HepG2 (cell line): Measurements from ENCODE around the gene NOS1AP. TPM values are rescaled to one million over a fixed set of nuclear protein-coding genes. Genes with fewer than 3 reads are reported as not detected.

Experiments used
- ATAC-seq: fragments of 200-7000 bp; cut with Tn5 transposase; 3 replicates; pipeline ENCODE4 v1.9.1; 2020; ENCODE audit warnings: mild to moderate bottlenecking, moderate library complexity
- BruUV-seq: library from RNA; stranded (reverse); fragments of 400-500 nt; replicated peaks from 2 replicates; lab custom pipeline; 2021; lab: Mats Ljungman, UMichigan
- CTCF ChIA-PET: fragments of 300-600 bp; formaldehyde crosslinking; extraction: SDS; loops from one replicate; lab custom pipeline; 2021; ENCODE audit warnings: low total read pairs, inconsistent platforms, low intra/inter-chr PET ratio; lab: Yijun Ruan, JAX
- POLR2A ChIA-PET: fragments of 350-600 bp; sonication (Branson Sonifier 250); formaldehyde crosslinking; loops from one replicate; lab custom pipeline; 2020; ENCODE audit warnings: antibody characterized with exemption, inconsistent platforms; lab: Yijun Ruan, JAX
- DNase-seq: peaks from one replicate; pipeline ENCODE4 v3.0.0-alpha.2; 2015; ENCODE audit warnings: low spot score
- FAIRE-seq: peaks from 3 replicates; lab custom pipeline; 2011; peaks lifted over from hg19 to GRCh38; lab: Jason Lieb, UNC
- H2AFZ ChIP-seq: one replicate; pipeline ENCODE4 v1.6.1; 2011; ENCODE audit warnings: low read length, inconsistent platforms
- H3K27ac ChIP-seq: fragments of 300-600 bp; 3 replicates; pipeline ENCODE4 v1.8.0; 2011; ENCODE audit warnings: mixed run types, mild to moderate bottlenecking, mixed read lengths, low read length, inconsistent platforms; ENCODE audit not compliant: insufficient read depth; ENCODE audit errors: extremely low read length
- H3K27me3 ChIP-seq, 2 experiments: fragments of 200-600 bp in 1 of 2; 2 replicates in 1 of 2; 3 replicates in 1 of 2; pipeline versions ENCODE4 v1.6.0 to v1.8.0; 2011; ENCODE audit warnings: low read length in 2 of 2, mild to moderate bottlenecking in 2 of 2, moderate library complexity in 2 of 2, inconsistent platforms in 1 of 2; ENCODE audit not compliant: insufficient read depth in 2 of 2, control insufficient read depth in 1 of 2
- H3K36me3 ChIP-seq, 2 experiments: fragments of 200-600 bp in 1 of 2; replicated peaks in 1 of 2; 2 replicates in 1 of 2; 3 replicates in 1 of 2; pipeline versions ENCODE4 v1.5.1 to v1.8.0; 2011; ENCODE audit warnings: low read length in 2 of 2, inconsistent platforms in 1 of 2; ENCODE audit not compliant: insufficient read depth in 2 of 2, control insufficient read depth in 1 of 2
- H3K4me1 ChIP-seq: 2 replicates; pipeline ENCODE4 v1.5.1; 2012; ENCODE audit warnings: low read length, inconsistent platforms; ENCODE audit not compliant: insufficient read depth
- H3K4me2 ChIP-seq: 2 replicates; pipeline ENCODE4 v1.6.0; 2011; ENCODE audit warnings: low read depth, low read length, inconsistent platforms
- H3K4me3 ChIP-seq, 3 experiments: fragments of 200-600 bp in 1 of 3; sonication (generic), shearing (Covaris generic) in 1 of 3; replicated peaks in 1 of 3; 2 replicates each; pipeline ENCODE4 v1.5.1; 2011 to 2016; ENCODE audit warnings: low read length in 3 of 3, inconsistent platforms in 2 of 3, low read depth in 2 of 3, mild to moderate bottlenecking in 2 of 3, control low read depth in 1 of 3, mixed read lengths in 1 of 3; ENCODE audit not compliant: insufficient read depth in 1 of 3
- H3K79me2 ChIP-seq: one replicate; pipeline ENCODE4 v1.6.1; 2011; ENCODE audit warnings: low read length, inconsistent platforms; ENCODE audit not compliant: insufficient read depth
- H3K9ac ChIP-seq: 2 replicates; pipeline ENCODE4 v1.6.0; 2011; ENCODE audit warnings: mild to moderate bottlenecking, low read depth, low read length, inconsistent platforms; ENCODE audit not compliant: insufficient read depth
- H3K9me3 ChIP-seq: 2 replicates; pipeline ENCODE4 v1.5.1; 2012; ENCODE audit warnings: mild to moderate bottlenecking, low read length
- H4K20me1 ChIP-seq: 2 replicates; pipeline ENCODE4 v1.6.0; 2011; ENCODE audit warnings: inconsistent platforms, mild to moderate bottlenecking, low read length, moderate library complexity; ENCODE audit not compliant: insufficient read depth
- PRDM10 ChIP-seq: sonication (generic); formaldehyde crosslinking; IDR thresholded peaks from 2 replicates; pipeline ENCODE4 v1.4.0; 2020; ENCODE audit warnings: low read depth, missing genetic modification reagents
- RFX1 ChIP-seq: fragments of 450-650 bp; IDR thresholded peaks from 2 replicates; pipeline ENCODE4 v1.6.1; 2017
- SSRP1 ChIP-seq: IDR thresholded peaks from 2 replicates; pipeline ENCODE4 v1.6.1; 2016; ENCODE audit warnings: control low read depth
- TEAD3 ChIP-seq: optimal IDR thresholded peaks from 2 replicates; pipeline ENCODE3; 2016; ENCODE audit warnings: borderline replicate concordance
- ZSCAN22 ChIP-seq: sonication (generic); formaldehyde crosslinking; IDR thresholded peaks from 2 replicates; pipeline ENCODE4 v1.4.0; 2020; ENCODE audit warnings: mild to moderate bottlenecking, missing genetic modification reagents
- WGBS: methylation state at CpG from one replicate; pipeline ENCODE4 v1.1.6; 2017; ENCODE audit warnings: low lambda C conversion rate; 5-methylcytosine and 5-hydroxymethylcytosine counted together
- in situ Hi-C: cut with HindIII; loops from 2 replicates; pipeline ENCODE4 v1.10.0; 2017; ENCODE audit warnings: low pct_unique_long_range_greater_than_20kb; ENCODE audit not compliant: extremely low pct_ligation_motif_present
- intact Hi-C: fragments of 100-400 bp; cut with micrococcal nuclease; formaldehyde crosslinking; loops from one replicate; pipeline ENCODE4 v1.10.0; 2022; ENCODE audit not compliant: unreplicated experiment
- polyA plus RNA-seq, 8 experiments: library from polyadenylated mRNA; depleted of rRNA in 3 of 8; stranded (reverse) in 7 of 8; unstranded in 1 of 8; fragments of >200 nt; fragmentation: Illumina TruSeq in 4 of 8; extraction: Trizol in 4 of 8; gene quantifications; 2 replicates each; pipeline versions ENCODE4 v1.2.1 to v1.2.3, GENCODE V29; 2011 to 2016; ENCODE audit warnings: low read depth in 4 of 8, missing spikeins in 1 of 8, mixed read lengths in 1 of 8; ENCODE audit not compliant: insufficient read depth in 1 of 8
- total RNA-seq, 5 experiments: library from RNA; depleted of rRNA; stranded (reverse); fragments of >200 nt; fragmentation: Illumina TruSeq; extraction: Trizol; gene quantifications; 2 replicates each; pipeline ENCODE4 v1.2.3, GENCODE V29; 2016; ENCODE audit warnings: low read depth in 1 of 5

Gene NOS1AP
- total and polyA plus RNA-seq, 2 of the 13 experiments (the other 11 are each of a cell fraction or from before 2014, with no cell fraction given) = 2.0 to 3.3 TPM

GRCh38 chr1:162248854-162249535 is 179.5 kb downstream of the NOS1AP start:
- Histone ChIP-seq H3K4me3 (no peak overlapping the region), H3K27ac (peak overlapping the region; percentile 88), H2AFZ (no peak overlapping the region), H3K27me3 (no peaks in the 10 kb centered on the region), H3K9me3 (no peaks in the 10 kb centered on the region), H3K4me2 (no peak overlapping the region), H3K79me2 (peaks cover 42% of the 10 kb centered on the region), H4K20me1 (no peaks in the 10 kb centered on the region), H3K36me3 (no peaks in the 10 kb centered on the region), H3K4me1 (peaks cover 77% of the 10 kb centered on the region), H3K9ac (no peak overlapping the region)
- POLR2A ChIA-PET = interaction anchor here (1.3 to 1.5 kb wide), 2 partner anchors 8 to 103 kb away, joined by 3 read pairs; no protein-coding TSS in a partner anchor
- CTCF ChIA-PET = no interaction called here
- BruUV-seq = no TSS peak
- FAIRE-seq (no peak), ATAC-seq (no peak), DNase-seq (no peak)
- TF ChIP-seq SSRP1 (CRISPR knock-in tag) = no peak
- 0 out of 2 replicates have a peak, but pooled peaks have one; percentile 13 for TF ChIP-seq RFX1
- intact Hi-C loops = no loop called here
- in situ Hi-C loops = no loop called here
- 95% methylated on average over 3 of the region's 3 CpGs for WGBS

- 84% methylated on average over 2 of the region's 2 CpGs for WGBS
- TF ChIP-seq TEAD3 (CRISPR knock-in tag) = peak; percentile 31
- peak; percentile 80; the same call in 1 of the 2 replicates for TF ChIP-seq PRDM10 (CRISPR knock-in tag)
- no peak for TF ChIP-seq ZSCAN22 (CRISPR knock-in tag)
- H3K9me3 ChIP-seq = no peaks in the 10 kb centered on the region
- no peak for FAIRE-seq
- POLR2A ChIA-PET = interaction anchor here (1.6 kb wide), 1 partner anchor 105 kb away, joined by 4 read pairs; no protein-coding TSS in a partner anchor
- H3K36me3 ChIP-seq = no peaks in the 10 kb centered on the region
- no peaks in the 10 kb centered on the region for H3K27me3 ChIP-seq
- DNase-seq = no peak
- no peak overlapping the region for H3K4me3 ChIP-seq
- H3K4me1 ChIP-seq = peaks cover 82% of the 10 kb centered on the region
- CTCF ChIA-PET = no interaction called here
- ATAC-seq = no peak
- no peaks in the 10 kb centered on the region for H4K20me1 ChIP-seq
- in situ Hi-C loops = no loop called here
- peak overlapping the region; percentile 23 for H3K27ac ChIP-seq
- no peak overlapping the region for H3K4me2 ChIP-seq
- intact Hi-C loops = no loop called here
- BruUV-seq = no TSS peak
- no peak overlapping the region for H2AFZ ChIP-seq
- peaks cover 42% of the 10 kb centered on the region for H3K79me2 ChIP-seq
- no peak overlapping the region for H3K9ac ChIP-seq
These were observed 180.7 kb downstream of the NOS1AP start for GRCh38 chr1:162250004-162250730.
